D721Med (cell line): ENCODE results near the gene ECE2.
"Not testable (repeated sequence)": the region's sequence is repeated elsewhere in the genome, so short reads cannot be mapped to it uniquely, and the experiment has no call there.

ENCODE experiments used
- DNase-seq: peaks from one replicate; pipeline ENCODE4 v3.0.0; 2011; ENCODE audit warnings: low spot score; ENCODE audit not compliant: insufficient read length
- FAIRE-seq: peaks from 2 replicates; lab custom pipeline; 2011; peaks lifted over from hg19 to GRCh38; lab: Jason Lieb, UNC
- TF ChIP-seq, protein P1 (sequence below): IDR thresholded peaks from 2 replicates; pipeline ENCODE4 v1.5.1; 2012; ENCODE audit warnings: mild to moderate bottlenecking, control low read depth; ENCODE audit not compliant: insufficient read depth; ENCODE audit errors: missing control alignments

Gene ECE2

DNA sequence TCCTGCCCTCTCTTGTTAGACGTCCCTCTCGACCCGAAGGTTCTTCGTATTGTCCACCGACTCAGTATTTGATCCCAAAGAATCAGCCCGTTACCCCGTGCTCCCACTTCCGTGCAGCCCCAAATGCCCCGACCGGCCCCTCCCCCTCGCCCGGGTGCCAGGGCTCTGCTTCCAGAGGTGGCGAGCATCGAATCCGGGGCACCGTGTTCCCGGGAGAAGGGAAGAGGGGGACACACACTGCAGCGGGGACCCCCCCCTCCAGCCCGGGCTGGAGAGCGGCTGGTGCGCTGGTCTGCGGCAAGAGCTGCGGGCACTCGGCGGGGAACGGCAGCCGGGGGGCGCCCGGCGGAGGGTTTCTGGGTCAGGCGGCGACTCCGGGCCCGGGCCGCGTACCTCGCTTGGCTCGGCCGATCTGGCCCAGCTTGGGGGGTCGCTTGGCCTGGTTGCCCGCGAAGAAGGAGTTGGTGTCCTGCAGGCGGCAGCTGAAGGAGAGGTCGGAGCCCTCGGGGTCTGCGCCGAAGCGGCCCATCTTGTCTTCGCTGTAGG is 15.0 kb upstream of the ECE2 start:
- FAIRE-seq (no peak), DNase-seq (no peak)
- TF ChIP-seq, protein P1, sequence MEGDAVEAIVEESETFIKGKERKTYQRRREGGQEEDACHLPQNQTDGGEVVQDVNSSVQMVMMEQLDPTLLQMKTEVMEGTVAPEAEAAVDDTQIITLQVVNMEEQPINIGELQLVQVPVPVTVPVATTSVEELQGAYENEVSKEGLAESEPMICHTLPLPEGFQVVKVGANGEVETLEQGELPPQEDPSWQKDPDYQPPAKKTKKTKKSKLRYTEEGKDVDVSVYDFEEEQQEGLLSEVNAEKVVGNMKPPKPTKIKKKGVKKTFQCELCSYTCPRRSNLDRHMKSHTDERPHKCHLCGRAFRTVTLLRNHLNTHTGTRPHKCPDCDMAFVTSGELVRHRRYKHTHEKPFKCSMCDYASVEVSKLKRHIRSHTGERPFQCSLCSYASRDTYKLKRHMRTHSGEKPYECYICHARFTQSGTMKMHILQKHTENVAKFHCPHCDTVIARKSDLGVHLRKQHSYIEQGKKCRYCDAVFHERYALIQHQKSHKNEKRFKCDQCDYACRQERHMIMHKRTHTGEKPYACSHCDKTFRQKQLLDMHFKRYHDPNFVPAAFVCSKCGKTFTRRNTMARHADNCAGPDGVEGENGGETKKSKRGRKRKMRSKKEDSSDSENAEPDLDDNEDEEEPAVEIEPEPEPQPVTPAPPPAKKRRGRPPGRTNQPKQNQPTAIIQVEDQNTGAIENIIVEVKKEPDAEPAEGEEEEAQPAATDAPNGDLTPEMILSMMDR: no peak

DNA sequence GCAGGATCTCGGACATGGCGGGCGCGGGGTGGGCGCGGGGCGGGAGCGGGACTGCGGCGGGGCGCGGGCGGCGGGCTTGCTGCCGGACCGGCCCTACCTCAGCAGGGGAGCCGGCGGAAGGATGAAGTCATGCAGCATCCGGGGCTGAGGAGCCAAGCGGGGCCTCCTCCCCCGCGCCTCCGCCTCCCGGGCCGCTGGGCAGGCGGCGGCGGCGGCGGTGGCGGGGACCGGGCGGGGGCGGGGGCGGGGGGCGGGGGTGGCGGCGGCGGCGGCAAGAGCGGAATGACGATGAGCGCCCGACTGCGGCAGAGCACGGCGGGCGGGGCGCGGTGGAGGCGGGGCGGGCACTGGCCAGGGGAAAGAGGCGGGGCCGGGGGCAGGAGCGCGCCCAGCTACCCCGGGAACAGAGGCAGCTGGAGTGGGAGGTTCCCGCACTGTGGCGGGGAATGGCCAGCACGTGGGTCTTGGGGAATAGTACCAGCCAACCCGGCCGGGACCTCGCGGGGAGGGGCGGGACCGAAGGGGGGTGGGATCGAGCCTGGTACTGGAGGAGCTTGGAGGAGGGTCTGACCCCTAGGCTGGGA is 14.5 kb upstream of the ECE2 start, which contains the start of gene CAMK2N2:
CAMK2N2 (minus strand) TSS at position 284 of the 584 bp plus-strand sequence; CDS start at position 16, 268 bp downstream.
- no peak for DNase-seq
- TF ChIP-seq, protein P1: no peak
- FAIRE-seq: no peak

DNA sequence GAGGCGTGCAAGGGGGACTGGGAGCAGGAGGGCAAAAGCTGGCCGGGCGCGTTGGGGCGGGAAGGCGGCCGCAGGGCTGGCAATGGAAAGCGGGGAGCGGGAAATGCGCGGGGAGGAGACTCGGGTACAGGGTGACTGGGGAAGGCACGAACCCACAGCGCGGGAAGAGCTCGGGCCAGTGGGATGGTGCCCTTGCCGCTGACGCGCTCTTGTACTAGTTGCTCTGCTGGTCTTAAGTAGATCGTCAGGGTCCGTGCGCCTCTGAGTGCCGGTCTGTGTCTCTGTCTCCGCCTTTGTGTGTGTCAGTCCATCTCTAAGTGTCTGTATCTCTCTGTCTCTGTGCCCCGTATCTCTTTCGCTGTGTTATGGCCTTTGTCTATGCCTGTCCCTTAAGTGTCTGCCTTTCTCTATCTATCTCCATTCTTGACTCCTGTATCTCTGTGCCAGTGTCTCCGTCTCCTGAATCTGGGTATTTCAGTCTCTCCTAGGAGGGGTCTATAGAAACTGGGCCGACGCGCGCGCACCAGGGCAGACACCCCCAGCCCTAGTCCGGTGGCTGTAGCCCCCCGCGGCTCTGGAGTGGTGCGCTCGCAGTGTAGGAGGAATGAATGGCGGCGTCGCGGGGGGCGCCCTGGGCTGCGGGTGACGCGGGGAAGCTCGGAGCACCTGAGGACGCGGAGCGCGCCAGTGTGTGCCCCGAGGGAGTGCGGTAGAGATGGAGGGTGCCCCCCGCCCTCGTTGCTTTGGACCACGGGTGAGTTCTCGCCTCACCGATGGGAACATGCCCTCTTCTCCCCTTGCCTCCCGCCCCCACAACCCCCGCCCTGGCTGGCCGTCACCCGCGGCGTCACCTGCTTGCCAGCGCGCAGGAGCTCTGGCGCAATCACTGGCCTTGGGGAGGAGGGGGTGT is 13.7 kb upstream of the ECE2 start:
- TF ChIP-seq, protein P1: no peak
- no peak for FAIRE-seq
- no peak for DNase-seq

DNA sequence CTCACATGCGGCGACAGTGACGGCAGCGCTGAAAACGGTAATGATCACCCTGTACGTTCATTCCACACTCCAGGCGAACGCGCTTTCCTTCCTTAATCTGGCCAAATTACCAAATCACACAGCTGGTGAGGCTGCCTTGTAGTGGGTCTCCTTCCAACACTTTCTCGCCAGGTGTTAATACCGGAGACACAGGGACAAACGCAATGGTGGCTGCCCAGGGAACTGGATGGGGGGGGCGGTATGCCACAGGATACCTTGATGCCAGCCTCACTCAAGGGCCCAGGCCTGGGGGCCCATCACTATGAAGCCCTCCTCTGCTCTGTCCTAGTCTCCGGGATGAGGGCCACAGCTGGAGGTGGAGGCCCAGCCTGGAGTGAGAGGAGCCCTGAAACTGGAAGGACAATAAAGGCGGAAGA is 13.1 kb upstream of the ECE2 start:
- TF ChIP-seq, protein P1: no peak
- DNase-seq: no peak
- no peak for FAIRE-seq

DNA sequence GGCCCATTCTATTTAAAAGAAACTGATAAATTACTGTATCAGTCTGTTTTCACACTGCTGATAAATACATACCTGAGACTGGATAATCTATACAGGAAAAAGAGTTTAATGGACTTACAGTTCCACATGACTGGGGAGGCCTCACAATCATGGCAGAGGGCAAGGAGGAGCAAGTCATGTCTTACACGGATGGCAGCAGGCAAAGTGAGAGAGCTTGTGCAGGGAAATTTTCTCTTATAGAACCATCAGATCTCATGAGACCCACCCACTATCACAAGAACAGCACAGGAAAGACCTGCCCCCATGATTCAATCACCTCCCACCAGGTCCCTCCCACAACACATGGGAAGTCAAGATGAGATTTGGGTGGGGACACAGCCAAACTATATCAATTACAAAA is 8.6 kb upstream of the ECE2 start:
- FAIRE-seq, DNase-seq: not testable (repeated sequence)

DNA sequence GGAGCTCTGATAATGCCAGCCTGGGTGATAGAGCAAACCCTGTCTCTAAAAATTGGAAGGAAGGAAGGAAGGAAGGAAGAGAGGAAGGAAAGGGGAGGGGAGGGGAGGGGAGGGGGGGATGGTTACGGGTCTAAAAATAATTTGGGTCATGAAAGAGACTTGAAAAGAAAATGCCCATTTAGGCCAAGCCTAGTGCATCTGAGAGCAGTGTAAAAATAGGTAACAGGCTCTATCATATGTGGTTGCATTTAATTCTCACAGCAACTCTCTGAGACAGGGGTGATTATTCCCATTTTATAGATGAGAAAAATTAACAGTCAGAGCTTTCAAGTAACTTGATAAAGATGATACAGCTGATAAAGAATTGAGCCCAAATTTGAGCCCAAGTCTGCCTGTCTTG is 3.6 kb upstream of the ECE2 start:
- DNase-seq (no peak), FAIRE-seq (no peak)
- TF ChIP-seq, protein P1: no peak

DNA sequence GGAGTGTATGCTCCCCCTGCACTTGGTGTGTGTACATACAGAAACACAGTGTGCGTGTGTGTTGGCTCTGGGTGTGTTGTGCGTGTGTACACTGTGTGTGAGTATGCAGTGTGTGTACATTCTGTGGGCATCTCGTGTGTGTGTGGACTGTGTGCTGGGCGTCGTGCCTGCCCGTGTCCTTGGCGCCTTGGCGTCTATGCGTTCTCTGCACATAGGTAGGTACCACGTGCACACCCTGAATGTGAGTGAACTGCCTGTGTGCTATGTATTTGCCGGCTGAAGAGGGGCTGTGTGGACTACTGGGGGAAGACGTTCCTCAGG is 481 bp upstream of the ECE2 start:
- DNase-seq (no peak), FAIRE-seq (no peak)
- TF ChIP-seq, protein P1: no peak
